ENCODE measurements around the gene PTX4.
"Not testable (repeated sequence)": the region's sequence is repeated elsewhere in the genome, so short reads cannot be mapped to it uniquely, and the experiment has no call there.

PTX4 gene

DNA sequence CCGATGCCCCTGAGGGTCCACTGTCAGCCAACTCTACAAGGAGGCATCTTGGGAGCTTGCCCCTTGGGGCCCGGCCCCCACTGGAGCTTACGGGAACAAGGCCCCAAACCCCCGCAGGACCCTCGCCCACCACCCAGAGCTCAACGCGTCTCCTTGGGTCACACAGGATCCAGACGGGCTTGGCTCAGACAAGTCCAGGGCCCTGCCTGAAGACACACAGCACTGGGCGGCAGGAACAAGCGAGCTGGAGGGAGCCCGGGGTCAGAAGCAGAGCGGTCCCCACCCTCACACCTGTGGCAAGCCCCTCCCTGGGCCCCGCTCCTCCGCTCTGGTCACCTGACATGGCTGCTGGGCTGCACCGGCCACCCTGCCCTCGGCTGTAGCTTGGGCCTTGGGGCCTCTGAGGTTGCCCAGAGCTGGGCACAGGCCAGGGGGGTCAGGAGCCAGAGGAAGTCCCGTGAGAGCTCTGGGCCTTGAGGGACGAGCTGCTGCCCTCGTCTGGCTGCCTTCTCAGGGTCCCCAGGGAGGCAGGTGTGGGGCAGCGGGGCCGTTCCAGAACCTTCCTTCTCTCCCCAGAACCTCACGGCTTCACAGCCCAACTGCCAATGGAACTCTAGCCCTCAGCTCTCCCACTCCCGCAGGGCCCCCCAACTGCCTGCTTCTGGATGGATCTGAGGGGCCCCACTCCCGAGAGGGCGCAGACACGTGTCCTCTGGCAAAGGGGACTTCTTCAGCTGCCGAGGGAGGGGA, 44.6 kb downstream of the PTX4 start, which contains the start of gene CCDC154:
CCDC154 (minus strand) TSS at position 577 of the 750 bp plus-strand sequence; CDS start at position 343, 234 bp downstream.
- no peak for DNase-seq (ENCODE audit: low spot score)

DNA sequence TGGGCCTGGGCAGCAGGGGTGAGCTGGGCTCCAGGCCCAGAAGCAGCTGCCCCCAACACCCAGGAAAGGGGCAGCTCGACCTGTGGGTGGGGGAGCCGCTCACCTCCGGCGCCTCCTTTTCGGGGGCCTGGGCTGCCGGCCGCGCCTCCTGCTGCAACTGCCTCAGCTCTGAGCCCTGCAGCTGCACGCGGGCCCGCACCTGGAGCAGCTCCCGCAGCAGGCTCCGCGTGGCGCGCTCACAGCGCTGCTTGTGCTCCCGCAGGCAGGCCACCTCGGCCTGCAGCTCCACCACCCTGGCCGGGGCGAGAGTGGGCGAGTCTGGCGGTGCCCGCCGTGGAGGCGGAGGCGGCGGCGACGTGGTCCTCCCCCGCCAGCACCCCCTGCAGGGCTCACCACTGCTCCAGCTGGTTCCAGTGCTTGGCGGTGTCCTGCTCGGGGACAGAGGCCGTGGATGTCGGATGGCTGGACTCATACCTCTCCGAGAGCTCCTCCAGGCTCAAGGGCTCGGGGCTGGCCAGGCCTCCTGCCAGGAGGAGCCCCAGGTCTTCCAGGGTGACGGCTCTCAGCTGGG, 45.3 kb downstream of the PTX4 start:
- no peak for DNase-seq (ENCODE audit: low spot score)

DNA sequence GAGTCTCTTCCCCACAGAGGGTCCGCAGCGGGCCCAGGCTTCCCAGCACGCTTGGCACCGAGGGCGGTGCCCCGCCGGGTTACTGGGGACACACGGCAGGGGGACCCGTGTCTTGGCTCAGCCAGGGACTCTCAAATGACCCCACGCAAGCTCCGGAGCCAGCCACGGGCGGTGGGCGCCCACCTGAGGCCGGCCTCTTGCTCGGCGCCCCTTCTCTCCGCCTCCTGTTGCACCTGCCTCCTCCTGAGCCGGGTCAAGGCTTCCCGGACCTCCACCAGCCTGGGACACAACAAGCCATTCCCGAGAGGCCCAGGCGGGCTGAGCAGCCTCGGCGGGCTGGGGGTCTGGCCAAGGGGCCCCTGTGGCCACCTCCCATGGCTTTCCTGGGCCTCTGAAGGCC, 46.0 kb downstream of the PTX4 start:
- DNase-seq (ENCODE audit: low spot score) = no peak

DNA sequence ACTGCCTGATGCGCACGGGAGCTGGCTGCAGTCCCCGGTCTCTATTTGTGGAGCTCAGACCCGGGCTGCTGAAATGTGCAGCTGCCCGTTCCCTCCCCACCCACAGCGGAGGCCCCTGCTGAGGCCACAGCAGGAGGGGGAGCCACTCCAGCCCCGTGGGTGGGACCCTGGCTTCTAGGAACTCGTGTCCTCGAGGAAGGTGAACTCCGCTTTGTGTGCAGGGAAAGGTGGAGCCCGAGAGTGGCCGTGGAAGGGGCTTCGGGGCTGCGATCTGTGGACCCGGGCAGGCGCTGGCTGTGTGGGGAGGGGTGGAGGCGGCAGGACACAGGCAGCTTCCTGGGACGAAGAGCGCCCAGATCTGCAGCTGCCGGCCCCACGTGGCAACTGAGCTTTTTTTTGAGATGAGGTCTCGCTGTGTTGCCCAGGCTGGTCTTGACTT, 47.3 kb downstream of the PTX4 start:
- DNase-seq (ENCODE audit: low spot score) = no peak

DNA sequence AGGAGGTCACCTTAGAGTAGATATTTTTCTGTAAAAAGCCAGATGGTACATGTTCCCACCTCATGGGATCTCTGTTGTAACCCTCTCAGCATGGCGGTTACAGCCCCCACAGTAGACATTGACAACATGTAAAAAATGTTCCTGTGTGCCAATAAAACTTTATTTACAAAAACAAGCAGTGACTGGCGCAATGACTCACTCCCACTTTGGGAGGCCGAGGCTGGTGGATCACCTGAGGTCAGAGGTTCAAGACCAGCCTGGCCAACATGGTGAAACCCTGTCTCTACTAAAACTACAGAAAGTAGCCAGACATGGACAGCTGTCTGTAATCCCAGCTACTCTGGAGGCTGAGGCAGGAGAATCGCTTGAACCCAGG, 49.1 kb downstream of the PTX4 start:
- DNase-seq (ENCODE audit: low spot score) = not testable (repeated sequence)

DNA sequence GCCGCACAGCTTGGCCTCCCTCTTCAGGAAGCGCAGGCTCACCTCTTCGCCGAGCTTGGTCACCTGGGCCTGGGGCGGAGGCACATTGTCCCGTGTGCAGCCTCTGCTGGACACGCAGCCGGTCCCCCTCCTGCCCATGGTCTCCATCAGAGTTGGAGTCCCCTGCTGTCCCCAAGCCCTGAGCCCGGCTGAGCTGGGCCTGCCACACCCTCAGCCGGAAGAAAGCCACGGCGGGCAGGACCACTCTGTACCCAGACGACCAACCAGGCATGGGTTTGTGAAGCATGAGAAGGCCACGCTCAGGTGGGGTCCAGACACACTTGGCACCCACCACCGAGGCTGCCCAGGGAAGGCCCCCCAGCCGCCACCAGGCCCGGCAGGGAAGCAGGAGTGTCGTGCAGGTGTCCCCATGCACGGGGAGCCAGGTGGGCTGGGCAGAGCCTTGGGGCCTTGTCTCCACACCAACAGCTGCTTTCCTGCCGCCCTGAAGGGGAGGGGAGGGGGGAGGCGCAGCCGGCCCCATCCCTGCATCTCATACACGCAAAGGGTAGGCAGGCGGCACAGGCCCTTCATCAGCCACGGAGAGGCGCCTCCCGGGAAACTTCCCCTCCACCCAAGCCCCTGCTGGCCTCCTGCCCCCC, 49.6 kb downstream of the PTX4 start:
- DNase-seq (ENCODE audit: low spot score) = no peak

DNA sequence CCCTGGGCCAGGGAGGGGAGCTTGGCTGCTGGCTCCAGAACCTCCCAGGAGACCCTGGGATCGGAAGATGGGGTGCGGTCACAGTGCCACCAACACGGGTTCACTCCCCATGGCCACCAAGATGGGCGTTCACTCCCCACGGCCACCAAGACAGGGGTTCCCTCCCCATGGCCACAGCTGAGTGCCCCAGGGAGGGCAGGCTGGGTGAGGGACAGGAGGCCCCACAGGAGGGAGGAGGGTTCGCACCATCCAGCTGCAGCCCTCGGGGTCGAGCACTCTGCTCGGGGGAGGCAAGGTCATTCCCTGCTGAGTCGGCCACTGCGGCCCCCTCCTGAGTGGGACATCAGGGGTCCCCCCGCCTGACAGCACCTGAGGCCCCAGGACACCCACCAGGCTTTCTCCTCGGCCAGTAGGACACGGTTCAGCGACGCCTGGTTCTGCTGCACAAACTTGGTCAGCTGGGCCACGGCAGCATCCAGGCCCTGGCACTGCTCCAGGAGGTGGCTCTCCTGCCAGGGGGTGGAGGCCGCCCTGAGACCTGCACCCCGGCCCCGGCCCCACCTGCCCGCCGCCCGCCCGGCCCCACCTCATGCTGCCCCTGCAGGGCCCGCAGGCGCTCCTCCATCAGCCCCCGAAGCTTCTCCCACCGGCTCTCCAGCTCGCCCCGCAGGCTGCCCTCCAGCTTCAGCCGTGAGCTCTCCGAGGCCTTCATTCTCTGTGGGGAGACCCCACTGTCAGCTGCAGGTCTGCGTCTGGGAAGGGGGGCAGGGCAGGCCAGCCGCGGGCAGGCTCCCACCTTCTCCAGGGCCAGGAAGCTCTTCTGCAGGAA, 50.3 kb downstream of the PTX4 start:
- no peak for DNase-seq (ENCODE audit: low spot score)

DNA sequence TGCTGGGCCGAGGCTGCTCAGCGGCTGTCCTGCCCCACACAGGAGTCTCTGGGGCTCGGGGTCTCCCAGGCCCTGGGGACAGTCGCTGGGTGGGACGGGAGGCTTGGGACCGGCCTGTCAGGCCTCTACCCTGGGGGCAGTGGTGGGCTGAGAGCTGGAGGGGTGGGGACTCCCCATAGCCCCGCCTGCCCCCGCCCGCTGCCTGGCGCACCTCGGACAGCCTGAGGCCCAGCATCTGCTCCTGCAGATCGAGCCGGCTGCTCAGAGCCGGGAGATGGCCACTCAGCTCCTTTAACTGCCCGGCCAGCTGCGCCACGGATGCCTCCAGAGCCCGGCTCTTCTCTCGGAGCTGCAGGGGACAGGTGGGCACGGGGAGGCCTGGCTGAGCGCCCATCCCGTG, 51.1 kb downstream of the PTX4 start:
- DNase-seq (ENCODE audit: low spot score) = no peak

DNA sequence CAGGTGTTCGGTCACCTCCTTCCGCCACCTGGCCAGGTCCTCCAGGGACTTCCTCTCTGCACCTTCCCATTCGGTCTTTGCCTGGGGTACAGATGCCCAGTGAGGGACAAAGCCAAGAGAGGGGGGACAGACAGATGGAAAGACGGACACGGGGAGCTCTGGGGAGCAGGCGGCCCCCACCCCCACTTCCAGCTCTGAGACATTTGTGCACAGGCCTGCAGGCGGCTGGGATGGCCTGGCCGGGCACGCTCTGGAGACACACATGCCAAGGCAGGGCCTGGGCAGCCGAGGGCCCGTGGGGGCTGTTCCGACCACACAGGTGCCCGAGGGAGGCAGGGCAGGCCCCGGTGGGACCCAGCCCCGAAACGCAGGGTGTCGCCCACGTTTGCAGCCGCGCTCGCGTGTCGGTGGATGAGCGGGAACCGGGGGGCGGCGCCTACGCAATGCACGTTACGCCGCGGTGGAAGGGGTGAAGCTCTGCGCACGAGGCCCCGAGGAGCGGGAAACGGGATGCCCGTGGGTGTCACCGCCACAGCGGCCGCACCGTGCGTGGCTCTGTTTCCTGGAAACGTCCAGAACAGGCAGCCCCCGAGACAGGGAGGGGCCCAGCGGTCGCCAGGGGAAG, 51.9 kb downstream of the PTX4 start:
- no peak for DNase-seq (ENCODE audit: low spot score)

DNA sequence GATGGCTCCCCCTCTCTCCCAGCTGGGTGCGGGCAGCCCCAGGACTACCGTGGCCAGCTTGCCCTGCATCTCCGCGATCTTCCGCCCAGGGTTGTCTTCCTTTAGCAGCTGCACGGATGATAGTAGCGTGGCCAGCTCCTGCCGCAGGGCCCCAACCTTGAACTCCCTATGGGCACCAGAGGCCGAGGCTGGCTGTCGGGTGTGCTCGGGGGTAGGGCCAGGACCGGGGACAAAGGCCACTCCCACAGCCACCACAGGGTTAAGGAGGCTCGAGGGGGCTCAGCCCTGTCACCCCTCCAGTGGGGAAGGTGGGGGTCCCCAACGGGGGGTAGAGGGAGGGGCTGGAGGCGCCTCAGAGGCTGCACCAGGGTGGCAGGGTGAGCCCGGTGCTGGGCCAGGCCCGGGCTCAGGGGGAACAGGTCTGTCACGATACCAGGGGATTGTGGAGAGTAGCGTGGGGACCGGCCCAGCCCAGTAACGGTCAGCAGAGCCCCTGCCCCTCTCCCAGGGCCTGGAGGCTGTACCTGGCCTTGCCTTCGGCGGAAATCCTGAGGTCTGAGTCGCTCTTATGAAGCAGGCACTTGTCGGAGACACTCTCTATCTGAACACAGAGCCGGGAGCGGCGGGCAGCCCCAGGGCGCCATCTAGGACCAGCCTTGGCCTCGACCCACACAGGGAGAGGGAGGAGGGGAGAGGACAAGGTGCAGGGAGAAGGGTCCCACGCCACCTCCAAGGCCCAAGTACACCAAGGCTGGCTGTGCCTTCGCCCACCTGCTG, 52.6 kb downstream of the PTX4 start:
- no peak for DNase-seq (ENCODE audit: low spot score)

Measured in kidney tubule cell (primary cell).